WI38 (cell line): ENCODE data around the gene TUBGCP2.

Experiments
- H3K4me3 ChIP-seq: 2 replicates; pipeline ENCODE4 v1.5.1; 2011; ENCODE audit warnings: low read depth, mild to moderate bottlenecking, control low read depth, low read length
- CTCF ChIP-seq: IDR thresholded peaks from 2 replicates; pipeline ENCODE4 v1.5.1; 2012; ENCODE audit warnings: low read depth, mild to moderate bottlenecking, control low read depth, low read length

Gene TUBGCP2

GRCh38 chr10:133280391-133281059 is 28.1 kb downstream of the TUBGCP2 start:
- H3K4me3 ChIP-seq = no peak overlapping the region
- TF ChIP-seq CTCF = no peak

- H3K4me3 ChIP-seq = no peak overlapping the region
- no peak for TF ChIP-seq CTCF
Measured at GRCh38 chr10:133279326-133280226, 29.1 kb downstream of the TUBGCP2 start.

- TF ChIP-seq CTCF = no peak
- H3K4me3 ChIP-seq = no peak overlapping the region
Measured at GRCh38 chr10:133278577-133279265, 30.0 kb downstream of the TUBGCP2 start.

- no peak for TF ChIP-seq CTCF
- no peak overlapping the region for H3K4me3 ChIP-seq
Measured at GRCh38 chr10:133277993-133278576, 30.6 kb downstream of the TUBGCP2 start.

GRCh38 chr10:133277277-133277992 is 31.2 kb downstream of the TUBGCP2 start:
- H3K4me3 ChIP-seq = no peak overlapping the region
- no peak for TF ChIP-seq CTCF

GRCh38 chr10:133276435-133277201 is 32.1 kb downstream of the TUBGCP2 start, which contains the start of gene ADAM8:
Gene ADAM8 (minus strand): TSS chr10:133276868. CDS start chr10:133276817, 51 bp downstream.
- H3K4me3 ChIP-seq = no peak within 1 kb of the TSS
- no peak for TF ChIP-seq CTCF
